Measurements from ENCODE around the gene ARPC4.

The ARPC4 gene

DNA sequence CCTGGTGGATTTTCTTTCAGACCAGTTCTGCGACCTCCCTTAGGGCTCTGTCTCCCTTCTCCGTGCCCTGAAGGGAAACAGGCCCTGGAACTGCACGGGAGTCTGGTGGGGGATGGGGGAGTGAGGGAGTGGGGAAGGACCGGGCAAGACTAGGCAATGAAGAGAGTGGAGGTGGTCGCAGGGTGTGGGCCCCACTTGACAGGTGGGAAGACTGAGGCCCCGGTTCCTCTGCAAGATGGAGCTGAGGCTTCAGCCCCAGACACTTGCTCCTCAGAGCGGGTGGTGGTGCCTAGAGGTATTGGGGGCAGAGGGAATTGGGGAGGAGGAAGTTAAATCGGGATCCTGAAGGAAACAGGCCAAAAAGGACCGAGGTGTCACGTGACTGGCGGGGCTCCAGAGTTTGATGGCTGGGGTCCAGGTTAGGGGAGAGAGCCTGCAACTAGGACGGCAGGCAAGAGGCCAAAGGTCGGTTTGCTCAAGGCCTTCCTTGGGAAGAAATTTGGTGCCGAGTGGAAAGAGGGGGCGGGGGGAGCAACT, 22.5 kb upstream of the ARPC4 start:
- TF ChIP-seq, protein P1, sequence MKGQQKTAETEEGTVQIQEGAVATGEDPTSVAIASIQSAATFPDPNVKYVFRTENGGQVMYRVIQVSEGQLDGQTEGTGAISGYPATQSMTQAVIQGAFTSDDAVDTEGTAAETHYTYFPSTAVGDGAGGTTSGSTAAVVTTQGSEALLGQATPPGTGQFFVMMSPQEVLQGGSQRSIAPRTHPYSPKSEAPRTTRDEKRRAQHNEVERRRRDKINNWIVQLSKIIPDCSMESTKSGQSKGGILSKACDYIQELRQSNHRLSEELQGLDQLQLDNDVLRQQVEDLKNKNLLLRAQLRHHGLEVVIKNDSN (IDR thresholded peaks at IDR 0.05): peak; percentile 81
- TF ChIP-seq FOXM1 (IDR thresholded peaks at IDR 0.05; ENCODE audit: borderline replicate concordance, low read depth): no peak
- TF ChIP-seq TEAD4 (IDR thresholded peaks at IDR 0.05): no peak
- no peak for TF ChIP-seq EP300 (IDR thresholded peaks at IDR 0.05; ENCODE audit: borderline replicate concordance)

DNA sequence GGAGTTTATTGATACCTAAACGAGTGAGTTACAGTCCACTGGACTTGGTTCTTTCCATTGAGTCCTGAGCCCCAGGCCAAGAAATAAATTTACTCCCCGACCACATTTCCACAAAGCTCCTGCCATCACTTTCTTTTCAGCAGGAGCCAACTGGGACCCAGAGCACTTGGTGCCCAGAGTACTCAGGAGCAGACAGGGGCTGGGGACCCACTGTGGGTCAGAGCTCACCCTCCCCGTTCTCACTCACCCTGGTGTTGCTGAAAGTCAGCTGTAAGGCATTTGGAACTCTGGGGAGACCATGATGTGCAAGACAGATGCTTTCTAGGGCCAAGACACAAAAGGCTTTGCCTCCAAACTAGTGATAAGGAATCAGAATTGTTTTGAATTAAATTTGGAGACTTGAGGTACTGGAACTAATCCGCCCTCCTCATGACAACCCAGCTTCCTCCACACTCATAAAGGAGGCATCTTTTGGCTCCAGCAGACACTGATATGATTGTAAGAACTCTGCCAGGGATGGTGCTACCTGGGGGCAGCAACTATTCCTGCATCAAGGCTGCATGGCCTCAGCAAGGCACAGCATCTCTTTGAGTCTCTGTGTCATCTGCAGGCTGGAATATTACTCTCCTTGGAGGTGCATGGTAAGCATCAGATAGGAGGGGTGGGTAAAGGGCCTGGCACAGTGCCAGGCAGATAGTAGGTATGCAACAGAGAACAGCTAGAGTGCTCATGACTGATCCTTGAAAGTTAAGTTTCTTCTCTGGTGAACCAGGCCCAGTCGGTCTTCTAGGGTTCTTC, 15.8 kb upstream of the ARPC4 start:
- no peak for TF ChIP-seq NFIC (IDR thresholded peaks at IDR 0.05)
- TF ChIP-seq TCF12 (IDR thresholded peaks at IDR 0.05; ENCODE audit: low read depth): no peak
- no peak for TF ChIP-seq RAD21 (IDR thresholded peaks at IDR 0.05; ENCODE audit: low read depth)
- no peak for TF ChIP-seq ZBTB7A (IDR thresholded peaks at IDR 0.05; ENCODE audit: low read depth)
- no peak for TF ChIP-seq YY1 (IDR thresholded peaks at IDR 0.05; ENCODE audit: low read depth)
- TF ChIP-seq TEAD4 (IDR thresholded peaks at IDR 0.05): no peak
- TF ChIP-seq, protein P1 (IDR thresholded peaks at IDR 0.05): no peak

DNA sequence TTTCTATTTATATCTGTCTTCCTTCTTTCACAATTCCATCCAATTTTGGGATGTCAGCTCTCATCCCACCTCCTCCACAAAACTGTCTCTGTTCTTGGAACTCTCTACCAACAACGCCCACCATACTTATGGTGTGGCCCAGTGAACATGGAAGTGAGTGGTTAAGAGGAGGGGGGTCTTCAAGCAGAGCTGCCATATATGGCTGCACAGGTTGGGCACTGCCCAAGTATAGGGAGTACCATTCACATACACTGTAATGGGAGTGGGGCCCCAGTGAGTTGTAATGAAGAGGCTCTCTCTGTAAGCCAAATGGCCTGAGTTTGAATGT, 15.2 kb upstream of the ARPC4 start:
- no peak for TF ChIP-seq FOXM1 (IDR thresholded peaks at IDR 0.05; ENCODE audit: borderline replicate concordance, low read depth)
- TF ChIP-seq EP300 (IDR thresholded peaks at IDR 0.05; ENCODE audit: borderline replicate concordance): no peak
- TF ChIP-seq TCF12 (IDR thresholded peaks at IDR 0.05; ENCODE audit: low read depth): no peak
- TF ChIP-seq NFIC (IDR thresholded peaks at IDR 0.05): no peak
- TF ChIP-seq TEAD4 (IDR thresholded peaks at IDR 0.05): no peak
- TF ChIP-seq RAD21 (IDR thresholded peaks at IDR 0.05; ENCODE audit: low read depth): no peak
- TF ChIP-seq, protein P1 (IDR thresholded peaks at IDR 0.05): no peak
- no peak for TF ChIP-seq CEBPB (IDR thresholded peaks at IDR 0.05)
- no peak for TF ChIP-seq EGR1 (IDR thresholded peaks at IDR 0.05)
- no peak for TF ChIP-seq ZBTB7A (IDR thresholded peaks at IDR 0.05; ENCODE audit: low read depth)
- TF ChIP-seq YY1 (IDR thresholded peaks at IDR 0.05; ENCODE audit: low read depth): no peak
- TF ChIP-seq, protein P2, sequence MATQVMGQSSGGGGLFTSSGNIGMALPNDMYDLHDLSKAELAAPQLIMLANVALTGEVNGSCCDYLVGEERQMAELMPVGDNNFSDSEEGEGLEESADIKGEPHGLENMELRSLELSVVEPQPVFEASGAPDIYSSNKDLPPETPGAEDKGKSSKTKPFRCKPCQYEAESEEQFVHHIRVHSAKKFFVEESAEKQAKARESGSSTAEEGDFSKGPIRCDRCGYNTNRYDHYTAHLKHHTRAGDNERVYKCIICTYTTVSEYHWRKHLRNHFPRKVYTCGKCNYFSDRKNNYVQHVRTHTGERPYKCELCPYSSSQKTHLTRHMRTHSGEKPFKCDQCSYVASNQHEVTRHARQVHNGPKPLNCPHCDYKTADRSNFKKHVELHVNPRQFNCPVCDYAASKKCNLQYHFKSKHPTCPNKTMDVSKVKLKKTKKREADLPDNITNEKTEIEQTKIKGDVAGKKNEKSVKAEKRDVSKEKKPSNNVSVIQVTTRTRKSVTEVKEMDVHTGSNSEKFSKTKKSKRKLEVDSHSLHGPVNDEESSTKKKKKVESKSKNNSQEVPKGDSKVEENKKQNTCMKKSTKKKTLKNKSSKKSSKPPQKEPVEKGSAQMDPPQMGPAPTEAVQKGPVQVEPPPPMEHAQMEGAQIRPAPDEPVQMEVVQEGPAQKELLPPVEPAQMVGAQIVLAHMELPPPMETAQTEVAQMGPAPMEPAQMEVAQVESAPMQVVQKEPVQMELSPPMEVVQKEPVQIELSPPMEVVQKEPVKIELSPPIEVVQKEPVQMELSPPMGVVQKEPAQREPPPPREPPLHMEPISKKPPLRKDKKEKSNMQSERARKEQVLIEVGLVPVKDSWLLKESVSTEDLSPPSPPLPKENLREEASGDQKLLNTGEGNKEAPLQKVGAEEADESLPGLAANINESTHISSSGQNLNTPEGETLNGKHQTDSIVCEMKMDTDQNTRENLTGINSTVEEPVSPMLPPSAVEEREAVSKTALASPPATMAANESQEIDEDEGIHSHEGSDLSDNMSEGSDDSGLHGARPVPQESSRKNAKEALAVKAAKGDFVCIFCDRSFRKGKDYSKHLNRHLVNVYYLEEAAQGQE (IDR thresholded peaks at IDR 0.05; ENCODE audit: low read depth): no peak
- TF ChIP-seq, protein P3, sequence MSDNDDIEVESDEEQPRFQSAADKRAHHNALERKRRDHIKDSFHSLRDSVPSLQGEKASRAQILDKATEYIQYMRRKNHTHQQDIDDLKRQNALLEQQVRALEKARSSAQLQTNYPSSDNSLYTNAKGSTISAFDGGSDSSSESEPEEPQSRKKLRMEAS (IDR thresholded peaks at IDR 0.05): no peak
- no peak for TF ChIP-seq CREB1 (IDR thresholded peaks at IDR 0.05; ENCODE audit: low read depth)
- TF ChIP-seq TAF1 (IDR thresholded peaks at IDR 0.05; ENCODE audit: low read depth): no peak

DNA sequence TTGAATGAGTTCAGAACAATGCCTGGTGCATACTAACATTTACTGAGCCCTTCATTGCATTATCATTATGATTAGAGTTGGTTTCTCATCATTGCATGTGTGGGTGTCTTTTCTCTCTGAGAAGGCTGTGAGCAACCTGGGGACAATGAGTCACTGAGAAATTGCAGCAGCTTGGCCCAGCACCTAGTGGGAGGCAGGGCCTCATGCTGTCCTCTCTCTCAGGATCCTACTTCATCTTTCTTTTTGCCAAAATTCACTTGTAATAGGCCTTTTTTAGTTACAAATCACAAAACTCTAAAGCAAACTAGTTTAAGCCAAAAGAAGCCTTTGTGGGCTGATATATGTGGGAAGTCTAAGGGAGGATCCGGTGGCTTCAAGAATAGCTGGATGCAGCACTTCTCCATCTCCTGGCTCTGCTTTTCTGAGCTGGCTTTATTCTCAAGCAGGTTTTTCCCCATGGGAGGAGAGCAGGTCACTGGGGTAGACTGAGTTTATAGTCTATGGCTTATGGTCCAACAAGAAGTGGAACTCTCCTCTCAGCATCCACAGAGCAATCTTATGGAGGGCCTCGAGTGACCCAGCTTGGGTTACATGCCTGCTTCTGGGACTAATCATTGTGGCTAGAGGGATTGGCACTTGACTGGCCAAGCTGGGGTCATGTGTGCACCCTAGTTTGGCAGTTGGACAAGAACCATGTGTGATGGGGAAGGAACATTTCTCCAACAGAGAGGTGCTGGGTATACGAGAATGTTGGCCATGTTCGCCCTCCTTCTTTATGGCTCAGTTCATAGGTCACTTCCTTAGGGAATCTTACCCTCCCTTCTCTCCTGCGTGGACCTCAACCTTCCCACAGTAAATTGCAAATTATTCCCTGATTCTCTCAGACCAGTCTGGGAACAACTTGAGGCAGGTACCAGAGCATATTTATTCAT, 14.5 kb upstream of the ARPC4 start:
- no peak for TF ChIP-seq TAF1 (IDR thresholded peaks at IDR 0.05; ENCODE audit: low read depth)
- TF ChIP-seq CREB1 (IDR thresholded peaks at IDR 0.05; ENCODE audit: low read depth): no peak
- no peak for TF ChIP-seq YY1 (IDR thresholded peaks at IDR 0.05; ENCODE audit: low read depth)
- TF ChIP-seq, protein P1 (IDR thresholded peaks at IDR 0.05): no peak
- no peak for TF ChIP-seq EP300 (IDR thresholded peaks at IDR 0.05; ENCODE audit: borderline replicate concordance)
- no peak for TF ChIP-seq NFIC (IDR thresholded peaks at IDR 0.05)

DNA sequence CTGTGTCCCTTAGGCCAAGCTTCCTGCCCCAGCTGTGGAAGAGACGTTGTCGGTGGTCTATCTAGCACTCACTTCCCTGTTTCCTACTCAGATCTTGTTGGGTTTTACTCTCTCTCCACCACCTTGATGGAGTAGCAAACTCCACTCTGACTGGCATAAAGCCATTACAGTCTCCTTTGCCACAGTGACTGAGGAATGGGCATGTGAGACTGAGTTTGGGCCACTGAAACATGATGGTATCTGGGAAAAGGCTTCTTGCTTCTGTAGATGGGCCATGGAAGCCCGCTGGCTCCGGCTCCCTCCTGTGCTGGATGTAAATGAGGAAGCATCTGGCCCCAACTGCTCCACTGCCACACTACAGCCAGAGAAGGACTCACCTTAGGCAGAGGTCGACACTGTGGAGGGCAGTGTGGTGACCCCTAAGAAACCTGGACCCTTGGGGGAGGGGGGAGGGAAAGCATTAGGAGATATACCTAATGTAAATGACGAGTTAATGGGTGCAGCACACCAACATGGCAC, 13.7 kb upstream of the ARPC4 start:
- TF ChIP-seq, protein P3 (IDR thresholded peaks at IDR 0.05): no peak
- TF ChIP-seq TCF12 (IDR thresholded peaks at IDR 0.05; ENCODE audit: low read depth) (no peak), ZBTB7A (IDR thresholded peaks at IDR 0.05; ENCODE audit: low read depth) (no peak), EGR1 (IDR thresholded peaks at IDR 0.05) (no peak), FOXM1 (IDR thresholded peaks at IDR 0.05; ENCODE audit: borderline replicate concordance, low read depth) (no peak), CREB1 (IDR thresholded peaks at IDR 0.05; ENCODE audit: low read depth) (no peak), RAD21 (IDR thresholded peaks at IDR 0.05; ENCODE audit: low read depth) (no peak), CEBPB (IDR thresholded peaks at IDR 0.05) (no peak), YY1 (IDR thresholded peaks at IDR 0.05; ENCODE audit: low read depth) (no peak), TEAD4 (IDR thresholded peaks at IDR 0.05) (no peak), TAF1 (IDR thresholded peaks at IDR 0.05; ENCODE audit: low read depth) (no peak)
- TF ChIP-seq, protein P2 (IDR thresholded peaks at IDR 0.05; ENCODE audit: low read depth): no peak
- TF ChIP-seq, protein P1 (IDR thresholded peaks at IDR 0.05): no peak

All from Ishikawa (cell line).